Suppressor macrophage treated with lipopolysaccharide for 1 hour (primary cell): ENCODE measurements around the gene CAV2.

ENCODE experiments used
- DNase-seq, 3 donors: peaks; one replicate each; pipeline ENCODE4 v3.0.0-alpha.2; 2020 to 2022

Gene CAV2

DNA sequence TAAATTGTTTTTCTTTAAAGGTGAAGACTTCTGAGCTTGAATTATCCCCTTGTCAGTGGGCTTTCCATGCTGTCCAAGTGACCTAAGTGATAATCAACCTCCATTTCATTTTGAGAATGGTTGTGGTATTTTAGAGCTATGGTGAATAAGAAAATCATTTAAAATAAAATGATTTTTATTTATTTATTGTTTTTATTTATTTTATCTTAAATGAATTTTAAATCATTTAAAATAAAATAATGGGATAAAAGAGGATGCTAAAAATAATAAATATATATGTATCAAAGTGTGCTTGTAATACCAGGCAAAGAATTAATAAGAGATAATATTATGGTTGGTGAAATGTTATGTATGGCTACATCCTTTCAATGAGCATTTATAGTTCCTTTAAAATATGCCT is 49.8 kb downstream of the CAV2 start:
- no peak for DNase-seq

DNA sequence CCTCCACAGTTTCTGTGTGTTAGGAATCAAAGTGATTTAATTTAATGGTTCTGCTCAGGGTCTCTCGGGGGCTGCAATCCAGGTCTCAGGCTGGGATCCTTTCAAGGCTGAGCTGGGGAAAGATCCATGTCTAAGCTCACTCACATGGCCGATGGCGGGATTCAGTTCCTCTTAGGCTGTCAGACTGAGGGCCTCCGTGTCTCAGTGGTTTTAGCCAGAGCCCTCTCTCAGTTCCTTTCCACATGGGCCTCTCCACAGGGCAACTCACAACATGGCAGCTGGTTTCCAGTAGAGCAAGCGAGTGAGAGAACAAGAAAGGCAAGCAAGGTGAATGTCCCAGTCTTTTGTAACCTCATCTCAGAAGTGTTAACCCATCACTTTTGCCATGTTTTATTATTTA is 52.2 kb downstream of the CAV2 start:
- DNase-seq: peak in 1 of 3 donors; percentile 6

GRCh38 chr7:116552602-116553001 is 53.1 kb downstream of the CAV2 start:
- DNase-seq: peak in 1 of 3 donors; percentile 3

GRCh38 chr7:116553168-116553964 is 53.8 kb downstream of the CAV2 start:
- DNase-seq: no peak

DNA sequence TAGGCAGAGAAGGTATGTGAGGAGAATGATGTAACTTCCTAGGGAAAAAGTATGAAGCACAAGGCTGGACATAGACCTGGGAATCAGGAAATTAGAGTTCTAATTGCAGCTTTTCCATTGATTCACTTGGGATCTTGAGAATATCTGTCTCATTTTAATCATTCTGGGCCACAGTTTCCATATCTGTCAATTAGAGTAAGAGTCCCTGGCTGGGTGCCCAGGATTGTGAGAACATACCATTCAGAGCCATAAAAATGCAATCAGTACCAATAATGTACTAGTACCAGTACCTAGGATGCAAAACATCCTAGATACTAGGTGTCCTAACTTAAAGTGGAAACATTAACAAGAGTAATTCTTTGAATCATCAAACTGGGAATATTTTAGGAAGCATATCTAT is 54.9 kb downstream of the CAV2 start:
- no peak for DNase-seq

DNA sequence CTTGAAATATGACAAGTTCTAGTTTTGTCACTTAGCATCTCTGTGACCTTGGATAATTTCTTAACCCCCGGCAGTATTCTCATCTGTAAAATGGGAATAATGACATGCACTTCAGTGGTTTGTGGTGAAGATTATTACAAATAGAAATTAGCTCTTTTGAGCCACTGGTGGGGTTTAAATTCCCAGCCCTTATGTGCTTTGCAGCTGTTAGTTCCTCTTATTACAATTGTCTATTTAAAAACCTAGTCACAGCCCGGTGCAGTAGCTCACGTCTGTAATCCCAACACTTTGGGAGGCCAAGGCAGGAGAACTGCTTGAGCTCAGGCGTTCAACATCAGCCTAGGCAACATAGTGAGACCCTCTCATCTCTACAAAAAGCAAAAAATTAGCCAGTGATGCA is 55.4 kb downstream of the CAV2 start:
- no peak for DNase-seq

DNA sequence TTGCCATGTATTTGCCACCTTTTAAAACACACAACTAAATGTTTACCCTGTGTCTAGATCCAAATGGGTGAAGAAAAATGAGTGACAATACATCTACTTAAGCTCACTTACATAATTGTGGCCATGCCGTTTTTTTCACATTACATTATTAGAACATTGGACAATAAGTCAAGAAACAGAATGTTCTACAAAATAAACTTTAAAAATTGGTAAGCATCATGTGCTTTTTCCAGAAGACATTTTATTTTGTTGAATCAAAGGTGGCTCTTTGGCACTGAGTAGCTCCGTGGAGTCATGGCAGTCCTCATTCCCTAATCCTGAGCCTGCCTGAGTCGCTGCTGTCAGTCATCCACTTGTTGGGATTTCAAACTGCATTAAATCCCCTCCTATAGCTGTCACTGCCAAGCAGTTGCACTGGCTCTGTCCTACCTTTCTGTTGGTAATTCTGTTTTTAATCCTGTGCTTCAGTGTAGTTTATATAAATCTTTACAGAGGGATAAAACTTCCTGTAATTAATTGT is 57.6 kb downstream of the CAV2 start:
- no peak for DNase-seq

DNA sequence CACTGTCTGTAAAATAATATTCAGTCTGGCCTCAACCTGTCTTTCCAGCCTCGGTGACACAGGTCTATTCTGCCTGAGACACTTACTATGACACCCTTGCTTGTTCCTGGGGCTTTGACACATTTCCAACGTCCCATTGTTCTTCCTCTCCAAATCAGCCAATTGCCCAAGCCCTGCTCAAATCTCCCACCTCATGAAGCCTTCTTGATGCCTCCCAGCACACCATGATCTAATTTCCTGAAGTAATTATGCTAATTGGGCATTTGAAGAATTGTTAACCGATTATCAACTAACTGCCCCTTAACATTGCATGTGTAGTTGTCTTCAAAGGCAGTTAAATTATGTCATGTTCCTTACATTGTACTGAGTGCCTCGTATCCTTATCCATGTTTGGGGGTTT is 58.4 kb downstream of the CAV2 start:
- DNase-seq: no peak
